HUDEP-2 (cell line): ENCODE results near the gene GPR146.

Experiments used
- DNase-seq, 76 experiments: peaks; one replicate each; lab custom pipeline; 2025; ENCODE audit not compliant: unreplicated experiment in 76 of 76; lab: John Stamatoyannopoulos, UW

Gene GPR146

GRCh38 chr7:1090236-1090635, 45.9 kb downstream of the GPR146 start:
- DNase-seq = no peak

DNA sequence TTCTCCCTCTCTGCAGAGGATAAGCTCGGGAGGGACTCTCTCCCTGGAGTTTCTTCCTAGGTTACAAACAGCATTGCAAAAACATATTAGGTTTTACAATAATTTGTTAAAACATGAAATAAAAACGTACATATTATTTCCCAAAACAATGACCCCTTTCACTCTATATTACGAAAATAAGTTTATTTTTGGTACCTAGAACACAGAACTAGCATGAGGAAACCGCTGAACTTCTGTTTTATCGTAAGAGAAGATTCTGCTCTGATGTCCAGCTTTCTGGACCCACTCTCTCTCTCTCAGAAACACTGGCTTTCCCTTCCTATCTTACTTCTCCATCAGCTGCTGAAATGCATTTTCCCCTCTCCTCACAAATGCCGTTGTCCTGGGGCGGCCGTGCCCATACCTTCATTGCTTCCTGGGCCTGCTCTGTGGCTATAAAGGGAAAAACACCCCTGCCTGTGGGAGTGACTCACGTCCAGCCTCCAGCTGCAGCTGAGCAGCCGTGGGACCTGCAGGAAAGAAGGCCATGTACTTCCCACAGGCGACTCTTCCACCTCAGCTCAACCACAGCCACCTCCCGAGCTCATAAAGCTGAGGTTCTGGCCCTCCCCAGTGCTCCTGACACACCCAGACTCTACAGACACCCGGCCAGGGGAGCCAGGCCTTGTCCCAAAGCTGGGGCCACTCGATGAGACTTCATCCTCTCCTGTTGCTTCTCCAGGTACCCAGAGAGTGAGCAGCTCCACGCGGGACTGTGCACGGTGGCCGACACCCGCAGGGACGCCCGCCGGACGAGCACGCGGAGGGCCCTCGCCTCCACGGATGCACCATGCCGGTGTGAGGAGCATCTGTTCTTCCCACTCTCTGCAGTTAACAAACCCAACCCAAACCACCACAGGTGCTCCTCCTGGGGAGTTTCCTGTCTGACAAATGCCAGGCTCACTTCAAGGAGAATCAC, 46.6 kb downstream of the GPR146 start:
- no peak for DNase-seq

- DNase-seq = no peak
Observed at GRCh38 chr7:1091644-1092027, 47.3 kb downstream of the GPR146 start.

- no peak for DNase-seq
Observed at GRCh38 chr7:1092161-1092632, 47.9 kb downstream of the GPR146 start.

GRCh38 chr7:1092806-1093501, 48.6 kb downstream of the GPR146 start:
- DNase-seq = no peak

DNA sequence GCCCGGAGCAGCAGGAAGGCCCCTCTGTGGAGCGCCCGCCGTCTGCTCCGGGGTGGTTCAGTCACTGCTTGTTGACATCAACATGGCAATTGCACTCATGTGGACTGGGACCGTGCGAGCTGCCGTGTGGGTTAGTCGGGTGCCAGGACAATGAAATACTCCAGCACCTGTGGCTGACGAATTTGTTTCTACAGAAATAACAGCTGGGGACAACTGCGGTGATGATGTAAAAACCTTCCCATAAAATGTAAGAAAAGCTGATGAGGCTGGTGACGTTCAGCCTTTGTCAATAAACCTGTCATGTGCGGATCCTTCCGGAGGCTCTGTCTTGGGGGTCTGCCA, 49.1 kb downstream of the GPR146 start:
- DNase-seq = no peak

GRCh38 chr7:1093916-1094508, 49.7 kb downstream of the GPR146 start:
- no peak for DNase-seq

GRCh38 chr7:1094870-1095269, 50.5 kb downstream of the GPR146 start:
- DNase-seq = no peak

GRCh38 chr7:1095621-1096155, 51.3 kb downstream of the GPR146 start:
- DNase-seq = no peak

DNA sequence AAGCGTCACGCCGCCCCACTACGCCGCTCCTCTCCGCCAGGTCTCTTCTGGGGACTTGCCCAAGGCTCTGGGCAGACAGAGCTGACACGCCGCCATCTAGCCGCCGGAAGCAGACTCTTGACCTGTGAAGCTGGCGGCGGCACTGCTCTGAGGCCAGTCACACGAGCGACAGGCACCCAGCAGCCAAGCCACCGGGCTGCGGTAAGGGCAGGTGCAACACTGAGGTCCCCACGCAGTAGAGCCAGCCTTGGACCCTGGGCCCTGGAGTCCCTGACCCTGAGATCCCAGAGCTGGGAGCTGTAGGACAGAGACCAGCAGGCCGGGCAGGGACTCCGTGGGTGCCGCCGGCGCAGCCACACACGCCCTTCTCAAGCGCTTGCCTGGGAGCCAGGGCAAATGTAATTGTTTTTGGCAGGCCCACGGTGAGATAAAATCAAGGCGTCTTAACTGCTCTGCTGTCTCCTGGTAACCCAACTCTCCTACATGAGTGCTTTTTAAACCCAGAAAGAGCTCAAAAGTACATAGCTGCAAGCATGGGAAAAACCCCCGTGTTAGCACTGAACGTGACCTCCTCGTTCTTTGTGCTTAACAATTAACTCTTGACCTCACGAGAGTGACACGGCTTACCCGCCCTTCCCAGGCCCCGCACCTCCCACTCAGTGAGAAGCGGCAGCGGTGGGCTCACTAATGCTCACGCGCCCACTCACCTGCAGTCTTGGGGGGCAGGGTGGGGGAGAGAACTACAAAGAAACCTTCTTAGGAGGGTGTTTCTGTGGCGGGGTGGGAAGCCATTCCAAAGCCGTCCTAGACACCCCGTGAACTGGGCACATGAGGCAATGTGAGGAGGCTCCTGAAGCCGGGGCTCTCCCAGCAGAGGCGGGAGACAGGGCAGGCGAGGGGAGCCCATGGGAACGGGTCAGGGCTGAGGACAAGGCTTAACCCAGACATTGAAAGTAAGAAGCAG, 52.1 kb downstream of the GPR146 start:
- DNase-seq = peak in 64 of 76 experiments; percentile 10 to 79 (median 49)

GRCh38 chr7:1097120-1097504, 52.8 kb downstream of the GPR146 start:
- peak in 1 of 76 experiments; percentile 22 for DNase-seq

GRCh38 chr7:1098243-1099153, 54.2 kb downstream of the GPR146 start:
- no peak for DNase-seq

- DNase-seq = no peak
Observed at GRCh38 chr7:1099154-1099542, 54.8 kb downstream of the GPR146 start.

GRCh38 chr7:1099637-1100036, 55.3 kb downstream of the GPR146 start:
- DNase-seq = no peak

DNA sequence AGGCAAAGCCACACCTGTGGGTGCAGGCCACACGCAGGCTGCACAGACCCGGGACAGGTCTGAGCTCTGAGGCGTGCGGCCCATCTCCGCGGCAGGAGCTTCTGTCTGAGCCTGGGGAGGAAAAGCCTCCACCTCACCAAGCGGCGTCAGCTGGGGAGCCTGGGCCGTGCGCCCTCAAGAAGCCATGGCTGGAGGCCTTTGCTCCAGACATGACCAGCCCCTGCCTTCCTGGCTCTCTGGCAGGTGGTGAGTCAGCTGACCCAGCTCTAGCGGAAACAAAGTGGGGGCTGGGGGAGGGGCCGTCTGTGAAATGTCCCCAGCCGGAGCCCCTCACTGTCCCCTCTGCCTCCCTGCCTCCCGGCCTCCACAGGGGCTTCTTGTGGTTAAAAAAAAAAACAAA, 56.0 kb downstream of the GPR146 start:
- DNase-seq = no peak

GRCh38 chr7:1100834-1101562, 56.7 kb downstream of the GPR146 start:
- no peak for DNase-seq

- no peak for DNase-seq
Observed at GRCh38 chr7:1101563-1102431, 57.5 kb downstream of the GPR146 start.
